Right ventricle myocardium superior (tissue), 1 donor: ENCODE measurements around the gene DCDC2C. TPM values are rescaled to one million over a fixed set of nuclear protein-coding genes. Genes with fewer than 3 reads are reported as not detected.
"Not testable (repeated sequence)": the region's sequence is repeated elsewhere in the genome, so short reads cannot be mapped to it uniquely, and the experiment has no call there.

ENCODE experiments used
- ATAC-seq: fragments of 200-7000 bp; cut with Tn5 transposase; one replicate; pipeline ENCODE4 v1.9.1; 2020; ENCODE audit warnings: mild to moderate bottlenecking; ENCODE audit not compliant: poor library complexity
- DNase-seq: peaks from one replicate; pipeline ENCODE4 v3.0.0-alpha.2; 2020
- intact Hi-C: fragments of 100-400 bp; cut with DNase I; formaldehyde crosslinking; loops from one replicate; pipeline ENCODE4 v1.11.2; 2022
- long read RNA-seq: library from polyadenylated mRNA; unstranded; transcript quantifications from one replicate; pipeline ENCODE4 v2.0.0, GENCODE V29; 2021
- total RNA-seq: library from RNA; stranded (reverse); fragmentation: NEBNext Ultra II Directional; extraction: Animal tissue kit (Norgen Biotek cat#: 25700); gene quantifications from one replicate; pipeline ENCODE4 v1.2.1, GENCODE V29; 2021
- donor health status: DM: no; HTN: yes; CAD: no; lungs with severe emphysema.

DCDC2C gene, protein sequence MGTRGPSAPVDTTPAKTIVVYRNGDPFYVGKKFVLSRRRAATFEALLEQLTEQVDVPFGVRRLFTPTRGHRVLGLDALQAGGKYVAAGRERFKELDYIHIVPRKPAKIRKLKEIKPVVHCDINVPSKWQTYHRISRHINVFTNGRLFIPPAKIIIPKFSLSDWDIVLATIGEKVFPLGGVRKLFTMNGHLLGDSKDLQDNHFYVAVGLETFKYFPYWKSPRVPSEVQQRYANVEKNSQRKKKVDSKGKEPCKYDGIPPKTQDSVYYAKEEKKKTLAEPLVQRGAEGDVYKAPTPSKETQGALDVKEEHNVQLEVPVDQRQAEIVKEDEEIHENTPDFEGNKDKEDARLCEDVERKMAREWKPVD
- not detected for total RNA-seq
- long read RNA-seq: 0 reads

DNA sequence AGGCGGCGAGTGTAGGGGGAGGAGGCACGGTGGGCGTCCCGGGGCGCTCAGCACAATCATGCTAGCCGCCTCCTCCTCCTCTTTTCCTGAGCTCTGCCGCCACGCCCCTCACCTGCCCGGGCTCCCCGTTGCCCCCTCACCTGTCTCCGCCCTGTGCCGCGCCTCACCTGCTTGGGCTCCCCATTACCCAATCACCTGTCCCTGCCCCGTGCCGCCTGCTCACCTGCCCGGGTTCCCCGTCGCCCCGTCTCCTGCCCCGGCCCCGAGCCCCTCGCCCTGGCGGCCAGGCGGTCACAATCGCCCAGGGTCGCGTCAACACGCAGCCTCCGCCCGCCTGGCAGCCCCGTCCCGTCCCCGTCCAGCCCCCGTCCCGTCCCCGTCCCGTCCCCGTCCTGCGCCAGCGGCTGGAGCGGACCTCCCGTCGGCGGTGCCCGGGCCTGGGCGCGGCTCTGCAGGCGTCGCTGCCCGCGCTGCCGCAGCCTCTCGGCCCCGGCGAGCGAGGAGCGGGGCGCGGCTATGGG lies at the start of gene DCDC2C:
TSS of gene DCDC2C (plus strand) at position 340 of the 521 bp plus-strand sequence. CDS start at position 517, 177 bp downstream.
- intact Hi-C loops: no loop called here
- ATAC-seq: peak; percentile 18
- no peak for DNase-seq

- intact Hi-C loops: no loop called here
- no peak for DNase-seq
Observed at GRCh38 chr2:3654011-3654410, 49.4 kb upstream of the DCDC2C start.

DNA sequence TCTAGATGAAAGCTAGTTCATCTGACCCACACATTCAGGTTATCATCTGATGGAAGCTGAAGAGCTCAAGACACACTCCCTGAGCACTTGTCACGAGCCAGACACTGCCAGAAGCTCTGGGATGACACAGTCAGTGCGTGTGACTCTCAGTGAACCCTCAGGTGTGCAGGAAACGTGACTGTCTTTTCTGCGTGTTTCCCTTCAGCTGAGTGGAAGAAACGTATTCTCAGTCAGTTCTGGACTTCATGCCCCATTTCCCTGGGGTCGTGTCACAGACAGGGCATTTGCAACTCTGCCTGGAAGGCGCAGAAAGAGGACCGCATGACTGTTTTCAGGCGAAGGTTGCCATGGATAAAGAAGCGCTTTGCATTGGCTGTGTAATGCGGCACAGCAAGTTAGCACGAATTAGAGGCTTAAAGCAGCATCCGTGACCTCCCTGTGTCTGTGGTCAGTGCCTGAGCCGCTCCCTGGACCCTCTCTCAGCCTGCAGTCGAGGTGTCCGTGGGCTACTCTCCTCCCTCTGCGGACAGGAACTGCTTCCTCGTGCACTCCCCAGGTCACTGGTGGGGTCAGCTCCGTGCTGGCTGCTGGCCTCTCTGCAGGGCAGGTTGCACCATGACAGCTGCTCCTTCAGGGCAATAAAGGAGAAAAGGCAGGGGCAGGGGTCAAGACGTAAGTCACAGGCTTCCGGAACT lies 48.7 kb upstream of the DCDC2C start:
- intact Hi-C loops: no loop called here
- no peak for DNase-seq

More at GRCh38 chr2:3654011-3654410, 49.4 kb upstream of the DCDC2C start:
- ATAC-seq: no peak

GRCh38 chr2:3655871-3656761 lies 47.3 kb upstream of the DCDC2C start:
- intact Hi-C loops: no loop called here
- no peak for DNase-seq
- no peak for ATAC-seq

More for the DNA sequence above, 48.7 kb upstream of the DCDC2C start:
- no peak for ATAC-seq

DNA sequence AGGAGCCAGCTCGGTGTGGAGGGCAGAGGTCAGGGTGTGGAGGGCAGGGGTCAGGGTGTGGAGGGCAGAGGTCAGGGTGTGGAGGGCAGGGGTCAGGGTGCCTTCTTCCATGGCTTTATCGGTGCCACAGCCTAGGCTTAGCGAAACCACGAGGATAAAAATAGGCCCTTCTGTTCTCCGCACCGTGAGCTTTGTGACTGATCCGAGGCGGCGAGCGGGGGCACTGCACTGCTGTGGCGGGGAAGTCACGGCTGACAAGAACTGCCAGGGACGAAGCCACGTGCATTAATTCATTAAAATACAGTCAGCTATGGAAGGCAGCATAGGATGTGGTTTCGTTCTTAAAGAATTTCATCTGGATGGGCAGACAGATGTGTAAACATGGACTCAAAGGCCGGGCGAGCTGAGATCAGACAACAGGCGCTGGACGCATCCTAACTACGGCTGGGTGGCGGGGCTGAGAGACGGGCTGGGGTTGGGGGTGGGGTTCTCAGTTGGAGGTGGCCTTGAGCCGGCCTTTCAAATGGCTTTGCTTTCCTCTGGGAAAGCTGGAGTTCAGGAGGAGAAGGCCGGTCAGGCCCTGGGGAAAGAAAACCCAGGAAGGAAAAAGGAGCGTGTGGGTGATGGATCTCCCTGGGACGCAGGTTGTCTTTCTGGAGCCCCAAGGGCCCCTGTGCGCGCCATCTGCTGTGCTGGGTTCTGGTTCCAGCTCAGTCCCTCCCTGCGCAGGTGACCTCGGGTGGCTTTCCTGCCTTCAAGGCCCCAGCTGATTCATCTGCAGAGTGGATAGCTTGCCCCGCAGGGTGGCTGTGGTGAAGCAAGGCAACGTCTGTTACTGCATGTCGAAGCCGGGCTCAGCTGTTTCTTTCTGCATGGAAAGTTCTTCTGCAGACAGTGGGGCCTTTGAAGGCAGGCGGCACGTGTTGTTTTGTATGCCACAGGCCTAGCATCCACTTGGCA lies 46.3 kb upstream of the DCDC2C start:
- ATAC-seq (peak; percentile 34), DNase-seq (no peak)
- intact Hi-C loops: no loop called here

- DNase-seq (no peak), ATAC-seq (peak; percentile 24)
- intact Hi-C loops: no loop called here
Observed at GRCh38 chr2:3657881-3658280, 45.5 kb upstream of the DCDC2C start, which contains the start of gene ALLC. Gene ALLC (plus strand): TSS chr2:3658200. CDS start chr2:3671158, 12,958 bp downstream.

- intact Hi-C loops: no loop called here
- ATAC-seq (peak; percentile 71), DNase-seq (peak; percentile 69)
Observed at GRCh38 chr2:3659447-3660432, 43.6 kb upstream of the DCDC2C start.

DNA sequence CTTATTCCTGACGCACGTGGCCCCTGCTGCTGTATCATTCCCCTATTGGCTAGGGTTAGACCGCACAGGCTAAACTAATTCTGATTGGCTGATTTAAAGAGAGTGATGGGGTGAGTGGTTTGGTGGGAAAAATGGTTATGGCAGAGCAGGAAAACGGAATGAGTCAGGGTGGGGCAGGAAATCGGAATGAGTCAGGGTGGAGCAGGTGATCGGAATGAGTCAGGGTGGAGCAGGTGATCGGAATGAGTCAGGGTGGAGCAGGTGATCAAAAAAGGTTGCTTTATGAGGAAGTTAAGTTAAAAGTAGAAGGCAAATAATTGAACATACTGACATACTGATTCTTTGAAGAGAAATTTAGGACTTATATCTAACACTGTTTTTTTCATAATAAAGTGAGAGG lies 42.7 kb upstream of the DCDC2C start:
- intact Hi-C loops, DNase-seq, ATAC-seq: not testable (repeated sequence)

- DNase-seq: no peak
- no peak for ATAC-seq
- intact Hi-C loops: no loop called here
Observed at GRCh38 chr2:3661149-3661660, 42.2 kb upstream of the DCDC2C start.

DNA sequence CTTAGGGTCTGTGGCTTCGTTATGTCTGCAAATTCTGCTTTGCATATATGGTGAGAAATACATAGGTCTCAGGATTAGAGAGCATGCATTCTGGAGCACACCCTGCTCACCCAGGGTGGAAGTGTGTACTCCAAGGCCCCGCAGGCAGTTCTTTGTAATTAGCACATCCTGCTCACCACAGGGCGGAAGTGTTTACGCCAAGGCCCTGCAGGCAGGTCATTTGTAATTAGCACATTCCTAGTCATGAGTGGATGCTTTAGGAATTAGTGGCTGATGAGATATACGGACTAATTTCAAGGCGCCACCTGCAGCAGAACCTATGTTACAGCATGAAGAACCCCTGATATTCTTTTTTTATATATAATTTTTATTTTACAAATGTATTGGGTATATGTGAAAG lies 41.1 kb upstream of the DCDC2C start:
- ATAC-seq: no peak
- no peak for DNase-seq
- intact Hi-C loops: no loop called here

GRCh38 chr2:3664118-3664517 lies 39.3 kb upstream of the DCDC2C start:
- intact Hi-C loops: no loop called here
- ATAC-seq (no peak), DNase-seq (no peak)

DNA sequence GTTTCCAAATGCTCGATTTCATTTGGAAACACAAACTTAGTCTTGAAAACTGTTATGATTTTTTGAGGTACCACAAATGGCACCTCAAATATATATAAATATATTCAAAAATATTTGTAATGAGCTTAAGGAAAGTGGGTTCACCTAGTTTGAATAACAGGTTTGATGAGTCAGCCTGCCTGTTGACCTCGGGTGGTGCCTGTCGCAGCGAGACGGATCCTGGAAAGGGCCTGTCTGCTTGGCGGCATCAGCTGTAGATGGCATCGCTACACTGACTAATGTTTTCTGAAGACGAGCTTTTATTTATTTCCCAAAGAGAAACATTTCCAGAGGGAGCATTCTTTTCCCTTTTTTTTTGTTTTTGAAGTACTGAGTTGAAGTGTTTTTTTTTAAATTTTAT lies 38.5 kb upstream of the DCDC2C start:
- intact Hi-C loops: no loop called here

DNA sequence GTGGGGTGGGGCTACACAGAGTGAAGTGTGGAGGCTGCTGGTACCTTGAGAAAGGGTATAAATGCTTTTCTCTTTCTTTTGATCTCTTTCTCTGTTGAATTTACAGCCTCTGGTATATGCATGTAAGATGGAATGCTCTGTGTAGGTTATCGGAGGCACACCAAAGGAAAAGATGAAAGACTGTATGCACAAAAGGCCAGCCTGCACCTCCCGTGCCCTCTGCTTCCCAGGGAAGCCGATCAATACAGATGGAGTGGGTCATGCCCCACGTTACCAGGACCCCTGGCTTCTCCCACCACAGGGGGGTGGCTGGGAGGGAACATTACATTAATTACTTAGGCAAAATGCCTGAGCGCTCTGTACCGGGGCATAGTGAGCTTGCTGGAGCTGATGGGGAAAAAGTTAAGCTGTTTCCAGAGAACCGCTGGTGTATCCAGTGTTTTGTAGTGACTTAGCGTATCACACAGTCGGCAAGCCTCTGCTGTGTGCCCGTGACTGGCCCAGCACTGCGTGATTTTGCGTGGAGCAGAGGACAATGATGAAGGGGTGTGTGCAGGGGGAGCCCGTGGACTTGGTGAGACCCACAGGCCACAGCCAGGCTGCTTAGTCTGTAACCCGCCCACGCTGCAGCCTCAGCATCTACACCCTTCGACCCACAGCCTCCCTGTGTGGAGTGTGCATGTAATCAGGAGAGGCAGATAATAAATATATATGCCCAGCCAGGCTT lies 37.3 kb upstream of the DCDC2C start:
- no peak for ATAC-seq
- intact Hi-C loops: no loop called here
- no peak for DNase-seq

More for the DNA sequence above, 38.5 kb upstream of the DCDC2C start:
- ATAC-seq (no peak), DNase-seq (no peak)

DNA sequence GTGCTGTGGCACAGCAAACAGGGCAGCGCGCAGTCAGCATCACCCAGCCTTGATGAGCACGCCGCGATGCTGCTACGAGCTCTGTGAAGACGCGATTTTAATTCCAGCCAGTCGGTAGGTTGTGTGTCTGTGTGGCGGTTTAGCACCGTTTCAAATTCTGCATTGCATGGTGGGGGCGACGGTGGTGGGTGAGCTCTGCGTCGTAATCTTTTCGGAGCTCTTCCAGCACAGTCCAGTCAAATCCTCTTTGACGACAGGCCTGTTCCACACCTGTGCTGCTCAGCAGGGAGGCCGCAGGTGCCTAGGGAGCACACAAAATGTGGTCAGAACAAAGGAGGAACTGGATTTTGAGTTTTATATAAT lies 36.8 kb upstream of the DCDC2C start:
- intact Hi-C loops: no loop called here
- ATAC-seq: no peak
- DNase-seq: no peak

GRCh38 chr2:3667151-3667631 lies 36.2 kb upstream of the DCDC2C start:
- intact Hi-C loops: no loop called here
- DNase-seq (no peak), ATAC-seq (no peak)

DNA sequence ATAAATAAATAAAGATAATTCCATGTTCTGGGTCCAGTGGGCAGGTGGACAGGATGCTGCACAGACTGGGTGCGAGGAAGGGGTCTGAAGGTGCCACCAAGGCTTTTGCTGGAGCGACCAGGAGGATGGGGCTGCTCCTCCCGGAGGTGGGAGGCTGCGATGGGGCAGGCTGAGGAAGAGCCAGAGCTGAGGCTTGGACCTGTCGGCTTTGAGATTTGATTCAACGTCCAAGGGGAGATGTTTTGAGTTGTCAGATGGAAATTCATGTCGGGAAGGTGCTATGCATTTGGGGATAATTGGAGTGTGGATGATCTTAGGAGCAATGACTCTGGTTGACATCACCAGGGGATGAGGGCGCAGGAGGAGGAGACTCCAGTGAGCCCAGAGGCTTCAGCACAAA lies 33.7 kb upstream of the DCDC2C start:
- intact Hi-C loops: no loop called here

More for the DNA sequence above, 33.7 kb upstream of the DCDC2C start:
- DNase-seq (no peak), ATAC-seq (no peak)
